HepG2 (cell line): ENCODE data around the gene RABGAP1. TPM values are rescaled to one million over a fixed set of nuclear protein-coding genes. Genes with fewer than 3 reads are reported as not detected.

Experiments used
- FLYWCH1 ChIP-seq: sonication (generic); formaldehyde crosslinking; IDR thresholded peaks from 2 replicates; pipeline ENCODE4 v1.8.1; 2023; ENCODE audit warnings: mild to moderate bottlenecking, missing genetic modification reagents
- FOXO4 ChIP-seq: sonication (generic); formaldehyde crosslinking; conservative IDR thresholded peaks from 2 replicates; pipeline ENCODE4 v1.8.1; 2023; ENCODE audit warnings: missing genetic modification reagents
- GTF2F1 ChIP-seq: fragments of 150-350 bp; IDR thresholded peaks from 2 replicates; pipeline ENCODE4 v1.6.1; 2014; ENCODE audit warnings: low read length
- JUNB ChIP-seq: sonication (generic); formaldehyde crosslinking; IDR thresholded peaks from 2 replicates; pipeline ENCODE4 v1.8.0; 2022; ENCODE audit warnings: missing genetic modification reagents, mild to moderate bottlenecking, borderline replicate concordance
- MBNL3 ChIP-seq: fragments of 250-450 bp; sonication (Bioruptor Pico); conservative IDR thresholded peaks from 2 replicates; pipeline ENCODE4 v1.8.0; 2022; ENCODE audit warnings: mild to moderate bottlenecking, inconsistent platforms
- MZF1 ChIP-seq: sonication (generic); formaldehyde crosslinking; IDR thresholded peaks from 2 replicates; pipeline ENCODE4 v1.8.1; 2023; ENCODE audit warnings: mild to moderate bottlenecking, missing genetic modification reagents, borderline replicate concordance
- NCOA1 ChIP-seq: sonication (generic); formaldehyde crosslinking; IDR thresholded peaks from 2 replicates; pipeline ENCODE4 v1.9.0; 2021; ENCODE audit warnings: missing genetic modification reagents
- NFE2 ChIP-seq: sonication (generic); formaldehyde crosslinking; IDR thresholded peaks from 2 replicates; pipeline ENCODE4 v1.4.0; 2020; ENCODE audit warnings: missing genetic modification reagents
- NR2F2 ChIP-seq: IDR thresholded peaks from 2 replicates; pipeline ENCODE4 v1.6.1; 2012; ENCODE audit warnings: low read depth, inconsistent platforms, borderline replicate concordance
- TCF12 ChIP-seq, 2 experiments: fragments of 450-650 bp in 1 of 2; sonication (generic) in 1 of 2; formaldehyde crosslinking in 1 of 2; IDR thresholded peaks; 2 replicates each; pipeline versions ENCODE4 v1.6.1 to v1.8.0; 2017 to 2022; ENCODE audit warnings: antibody characterized with exemption in 1 of 2, mild to moderate bottlenecking in 1 of 2, missing genetic modification reagents in 1 of 2, moderate library complexity in 1 of 2
- THAP8 ChIP-seq: sonication (generic); formaldehyde crosslinking; IDR thresholded peaks from 2 replicates; pipeline ENCODE4 v1.5.1; 2020; ENCODE audit warnings: missing genetic modification reagents, mild to moderate bottlenecking, borderline replicate concordance
- ZBTB1 ChIP-seq: sonication (generic); formaldehyde crosslinking; IDR thresholded peaks from 2 replicates; pipeline ENCODE4 v1.4.0; 2020; ENCODE audit warnings: missing genetic modification reagents, borderline replicate concordance
- ZBTB7A ChIP-seq: sonication (generic); formaldehyde crosslinking; IDR thresholded peaks from 2 replicates; pipeline ENCODE4 v1.8.0; 2022; ENCODE audit warnings: mild to moderate bottlenecking, missing genetic modification reagents
- ZBTB7B ChIP-seq: sonication (generic); formaldehyde crosslinking; IDR thresholded peaks from 2 replicates; pipeline ENCODE4 v1.4.0; 2020; ENCODE audit warnings: missing genetic modification reagents
- ZFP82 ChIP-seq: sonication (generic); formaldehyde crosslinking; IDR thresholded peaks from 2 replicates; pipeline ENCODE4 v1.5.1; 2020; ENCODE audit warnings: mild to moderate bottlenecking, missing genetic modification reagents, borderline replicate concordance
- ZNF235 ChIP-seq: sonication (generic); formaldehyde crosslinking; IDR thresholded peaks from 2 replicates; pipeline ENCODE4 v1.8.1; 2023; ENCODE audit warnings: mild to moderate bottlenecking, missing genetic modification reagents, borderline replicate concordance
- ZNF253 ChIP-seq: sonication (generic); formaldehyde crosslinking; IDR thresholded peaks from 2 replicates; pipeline ENCODE4 v1.8.0; 2022; ENCODE audit warnings: mild to moderate bottlenecking, missing genetic modification reagents, borderline replicate concordance
- ZNF30 ChIP-seq: sonication (generic); formaldehyde crosslinking; IDR thresholded peaks from 2 replicates; pipeline ENCODE4 v1.5.0; 2020; ENCODE audit warnings: mild to moderate bottlenecking, missing genetic modification reagents
- ZNF407 ChIP-seq: sonication (generic); formaldehyde crosslinking; IDR thresholded peaks from one replicate; pipeline ENCODE4 v1.5.1; 2020; ENCODE audit warnings: mild to moderate bottlenecking, missing genetic modification reagents; ENCODE audit errors: not compliant biosample characterization
- ZNF839 ChIP-seq: sonication (generic); formaldehyde crosslinking; IDR thresholded peaks from 2 replicates; pipeline ENCODE4 v1.4.0; 2020; ENCODE audit warnings: missing genetic modification reagents, mild to moderate bottlenecking, borderline replicate concordance
- ZSCAN20 ChIP-seq: sonication (generic); formaldehyde crosslinking; IDR thresholded peaks from 2 replicates; pipeline ENCODE4 v1.4.0; 2020; ENCODE audit warnings: missing genetic modification reagents, mild to moderate bottlenecking, borderline replicate concordance
- polyA plus RNA-seq, 8 experiments: library from polyadenylated mRNA; depleted of rRNA in 3 of 8; stranded (reverse) in 7 of 8; unstranded in 1 of 8; fragments of >200 nt; fragmentation: Illumina TruSeq in 4 of 8; extraction: Trizol in 4 of 8; gene quantifications; 2 replicates each; pipeline versions ENCODE4 v1.2.1 to v1.2.3, GENCODE V29; 2011 to 2016; ENCODE audit warnings: low read depth in 4 of 8, missing spikeins in 1 of 8, mixed read lengths in 1 of 8; ENCODE audit not compliant: insufficient read depth in 1 of 8
- total RNA-seq, 5 experiments: library from RNA; depleted of rRNA; stranded (reverse); fragments of >200 nt; fragmentation: Illumina TruSeq; extraction: Trizol; gene quantifications; 2 replicates each; pipeline ENCODE4 v1.2.3, GENCODE V29; 2016; ENCODE audit warnings: low read depth in 1 of 5

The RABGAP1 gene
- total and polyA plus RNA-seq, 2 of the 13 experiments (the other 11 are each of a cell fraction or from before 2014, with no cell fraction given), result 19.1 to 19.3 TPM

GRCh38 chr9:123087359-123087888 is 146.6 kb downstream of the RABGAP1 start (continued):
- TF ChIP-seq ZNF30 (CRISPR knock-in tag) (no peak), ZFP82 (no peak), MZF1 (CRISPR knock-in tag) (no peak), ZBTB7A (no peak), THAP8 (CRISPR knock-in tag) (no peak), NR2F2 (peak; percentile 66; the same call in 1 of the 2 replicates), ZNF253 (CRISPR knock-in tag) (no peak), FOXO4 (CRISPR knock-in tag) (no peak), ZNF839 (CRISPR knock-in tag) (no peak), ZBTB1 (CRISPR knock-in tag) (no peak), ZBTB7B (0 out of 2 replicates have a peak, but pooled peaks have one; percentile 36), MBNL3 (no peak), GTF2F1 (no peak), ZNF407 (CRISPR knock-in tag) (no peak), NCOA1 (no peak), ZSCAN20 (CRISPR knock-in tag) (no peak), NFE2 (CRISPR knock-in tag) (no peak), JUNB (CRISPR knock-in tag) (peak; percentile 99), TCF12 (IDR thresholded peaks at IDR 0.05) (no peak), TCF12 (CRISPR knock-in tag; IDR thresholded peaks at IDR 0.05) (peak; percentile 67; the same call in 1 of the 2 replicates), ZNF235 (CRISPR knock-in tag) (no peak), FLYWCH1 (CRISPR knock-in tag) (no peak)
